Right hindlimb (tissue), 1 donor: Measurements from ENCODE around the gene GMCL2.

Source experiments
- DNase-seq: peaks from one replicate; pipeline ENCODE4 v3.0.0-alpha.2; 2018

The GMCL2 gene

GRCh38 chr5:178136990-178137389 is 50.2 kb downstream of the GMCL2 start:
- no peak for DNase-seq
